Muscle layer of duodenum (tissue), 2 donors: ENCODE results near the gene ZFHX3.
"Not testable (repeated sequence)": the region's sequence is repeated elsewhere in the genome, so short reads cannot be mapped to it uniquely, and the experiment has no call there.

ENCODE experiments used
- H3K27ac ChIP-seq: one replicate; pipeline ENCODE4 v1.7.0; 2013; ENCODE audit warnings: mild to moderate bottlenecking, low read length
- H3K27me3 ChIP-seq: one replicate; pipeline ENCODE4 v1.7.0; 2013; ENCODE audit warnings: low read depth, mild to moderate bottlenecking, control low read depth, low read length
- H3K36me3 ChIP-seq, 2 donors: one replicate each; pipeline ENCODE4 v1.7.0; 2013; ENCODE audit warnings: low read length in 2 of 2, control low read depth in 1 of 2, mild to moderate bottlenecking in 1 of 2; ENCODE audit not compliant: insufficient read depth in 2 of 2, control insufficient read depth in 1 of 2
- H3K4me1 ChIP-seq, 2 donors: one replicate each; pipeline ENCODE4 v1.7.0; 2013; ENCODE audit warnings: low read length in 2 of 2, mild to moderate bottlenecking in 2 of 2, control low read depth in 1 of 2, moderate library complexity in 1 of 2; ENCODE audit not compliant: insufficient read depth in 2 of 2, control insufficient read depth in 1 of 2
- H3K4me3 ChIP-seq, 2 donors: one replicate each; pipeline ENCODE4 v1.7.0; 2013; ENCODE audit warnings: low read length in 2 of 2, low read depth in 1 of 2, mild to moderate bottlenecking in 1 of 2
- H3K9me3 ChIP-seq, 2 donors: one replicate each; pipeline ENCODE4 v1.7.0; 2013; ENCODE audit warnings: low read length in 2 of 2, control low read depth in 1 of 2, mild to moderate bottlenecking in 1 of 2; ENCODE audit not compliant: control insufficient read depth in 1 of 2
- donor health status: healthy.

ZFHX3 gene

DNA sequence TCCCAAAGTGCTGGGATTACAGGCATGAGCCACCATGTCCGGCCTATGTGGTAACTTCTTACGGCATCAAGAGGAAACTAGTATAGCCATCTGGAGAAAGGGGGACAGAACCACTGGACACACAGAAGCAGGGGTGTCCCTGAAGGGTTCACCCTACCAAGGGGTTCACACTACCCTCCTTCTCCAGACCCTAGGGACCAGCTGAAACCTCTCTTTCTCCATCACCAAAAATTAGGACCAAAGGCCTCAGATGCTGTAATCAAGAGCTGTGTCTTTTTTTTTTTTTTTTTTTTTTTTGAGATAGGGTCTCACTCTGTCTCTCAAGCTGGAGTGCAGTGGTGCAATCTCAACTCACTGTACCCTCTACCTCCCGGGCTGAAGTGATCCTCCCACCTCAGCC is 33.2 kb downstream of the ZFHX3 start:
- Histone ChIP-seq H3K27ac (no peak overlapping the region), H3K4me1 (peaks cover 0 to 11% of the 10 kb centered on the region in 2 donors)

GRCh38 chr16:73013974-73014373 is 34.0 kb downstream of the ZFHX3 start:
- Histone ChIP-seq H3K4me1 (peaks cover 0 to 8% of the 10 kb centered on the region in 2 donors), H3K27ac (no peak overlapping the region), H3K9me3 (no peaks in the 10 kb centered on the region), H3K4me3 (no peak overlapping the region), H3K36me3 (no peaks in the 10 kb centered on the region), H3K27me3 (no peaks in the 10 kb centered on the region)

More for the DNA sequence above, 33.2 kb downstream of the ZFHX3 start:
- Histone ChIP-seq H3K27me3 (no peaks in the 10 kb centered on the region), H3K4me3 (no peak overlapping the region), H3K36me3 (no peaks in the 10 kb centered on the region), H3K9me3 (no peaks in the 10 kb centered on the region)

- Histone ChIP-seq H3K4me1 (peaks cover 0 to 8% of the 10 kb centered on the region in 2 donors), H3K27ac (no peak overlapping the region)
These were observed 35.6 kb downstream of the ZFHX3 start for GRCh38 chr16:73012341-73012740.

DNA sequence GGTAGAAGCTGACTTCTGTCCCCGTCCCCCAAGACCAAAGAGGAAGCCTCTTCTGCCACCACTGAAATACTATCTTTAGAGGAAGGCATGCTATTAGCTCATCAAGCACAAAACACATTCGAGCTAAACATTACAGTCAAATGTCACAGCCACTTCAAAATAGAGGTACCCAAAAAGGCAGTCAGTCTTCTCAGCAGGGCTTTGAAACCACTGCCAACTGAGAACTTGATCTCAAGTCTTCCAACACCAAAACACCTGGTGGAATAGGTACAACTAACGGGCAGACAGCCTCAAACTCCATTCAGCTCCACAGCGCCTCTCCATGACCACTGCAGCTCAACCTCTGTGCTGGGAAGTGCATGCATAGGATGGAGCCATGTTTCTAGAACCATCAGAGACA is 36.0 kb downstream of the ZFHX3 start:
- peaks cover 0 to 8% of the 10 kb centered on the region in 2 donors for H3K4me1 ChIP-seq
- H3K27me3 ChIP-seq: no peaks in the 10 kb centered on the region
- H3K4me3 ChIP-seq: no peak overlapping the region
- no peaks in the 10 kb centered on the region for H3K36me3 ChIP-seq
- H3K9me3 ChIP-seq: no peaks in the 10 kb centered on the region
- H3K27ac ChIP-seq: no peak overlapping the region

More at GRCh38 chr16:73012341-73012740, 35.6 kb downstream of the ZFHX3 start:
- no peaks in the 10 kb centered on the region for H3K9me3 ChIP-seq
- no peaks in the 10 kb centered on the region for H3K27me3 ChIP-seq
- H3K4me3 ChIP-seq: no peak overlapping the region
- no peaks in the 10 kb centered on the region for H3K36me3 ChIP-seq

DNA sequence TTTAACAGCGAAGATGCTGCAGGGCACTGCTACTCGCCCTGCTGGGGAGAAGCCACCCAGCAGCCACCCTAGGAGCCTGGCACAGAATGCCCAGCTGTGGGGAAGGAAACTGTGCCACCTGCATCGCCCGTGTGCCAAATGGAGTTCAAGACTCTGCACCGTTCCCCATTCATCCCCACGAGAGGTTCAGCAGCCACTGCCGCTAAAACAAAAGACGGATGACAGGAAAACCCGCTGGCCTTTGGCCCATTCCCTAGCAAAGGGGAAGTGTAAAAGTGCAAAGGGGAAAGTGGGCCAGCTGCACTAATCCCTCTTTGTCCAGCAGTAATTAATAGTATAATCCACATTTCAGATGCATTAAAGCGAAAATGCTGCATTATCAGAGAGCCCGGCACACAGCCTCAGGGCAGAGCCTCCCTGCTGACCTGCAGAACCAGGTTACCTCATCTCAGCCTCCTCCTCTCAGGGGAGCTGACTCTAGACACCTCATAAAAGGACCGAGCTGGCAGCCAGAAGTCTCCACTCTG is 37.7 kb downstream of the ZFHX3 start:
- H3K27ac ChIP-seq: no peak overlapping the region
- H3K4me3 ChIP-seq: no peak overlapping the region
- peaks cover 0 to 8% of the 10 kb centered on the region in 2 donors for H3K4me1 ChIP-seq
- no peaks in the 10 kb centered on the region for H3K9me3 ChIP-seq
- no peaks in the 10 kb centered on the region for H3K36me3 ChIP-seq
- no peaks in the 10 kb centered on the region for H3K27me3 ChIP-seq

DNA sequence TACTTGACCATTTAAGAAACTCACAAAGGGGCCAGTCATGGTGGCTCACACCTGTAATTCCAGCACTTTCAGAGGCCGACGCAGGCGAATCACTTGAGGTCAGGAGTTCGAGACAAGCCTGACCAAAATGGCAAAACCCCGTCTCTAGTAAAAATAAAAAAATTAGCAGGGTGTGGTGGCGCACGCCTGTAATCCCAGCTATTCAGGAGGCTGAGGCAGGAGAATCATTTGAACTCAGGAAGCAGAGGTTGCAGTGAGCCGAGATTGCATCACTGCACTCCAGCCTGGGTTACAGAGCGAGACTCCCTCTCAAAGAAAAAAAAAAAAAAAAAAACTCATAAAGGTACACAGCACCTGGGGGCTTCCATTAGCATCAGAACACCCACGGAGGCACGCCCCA is 38.2 kb downstream of the ZFHX3 start:
- not testable (repeated sequence) for H3K9me3 ChIP-seq, H3K36me3 ChIP-seq, H3K27me3 ChIP-seq, H3K27ac ChIP-seq, H3K4me3 ChIP-seq, H3K4me1 ChIP-seq

DNA sequence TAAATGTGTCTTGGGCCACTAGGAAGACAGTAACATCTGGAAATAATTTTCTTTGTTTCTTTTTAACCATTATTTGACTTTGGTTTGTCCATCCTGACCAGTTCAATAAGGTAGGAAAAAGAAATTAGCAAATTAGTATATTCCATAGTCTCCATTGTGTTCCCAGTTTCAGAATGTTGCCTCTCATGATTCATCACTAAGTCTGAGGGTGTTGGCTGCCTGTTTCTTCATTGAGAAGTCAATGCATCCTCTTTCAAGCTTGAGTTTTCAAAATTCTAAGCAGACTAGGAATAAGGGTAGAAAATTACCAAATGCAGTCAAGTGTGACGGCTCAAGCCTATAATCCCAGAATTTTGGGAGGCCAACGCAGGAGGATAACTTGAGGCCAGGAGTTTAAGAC is 41.9 kb downstream of the ZFHX3 start:
- H3K27me3 ChIP-seq: no peaks in the 10 kb centered on the region
- H3K36me3 ChIP-seq: peaks cover 0 to 3% of the 10 kb centered on the region in 2 donors
- no peak overlapping the region for H3K27ac ChIP-seq
- no peak overlapping the region for H3K4me3 ChIP-seq
- no peaks in the 10 kb centered on the region for H3K9me3 ChIP-seq
- peaks cover 0 to 8% of the 10 kb centered on the region in 2 donors for H3K4me1 ChIP-seq

GRCh38 chr16:73002866-73003265 is 45.1 kb downstream of the ZFHX3 start:
- Histone ChIP-seq H3K27me3 (no peaks in the 10 kb centered on the region), H3K4me3 (no peak overlapping the region), H3K27ac (no peak overlapping the region), H3K9me3 (no peaks in the 10 kb centered on the region), H3K4me1 (no peaks in the 10 kb centered on the region), H3K36me3 (peaks cover 0 to 6% of the 10 kb centered on the region in 2 donors)

DNA sequence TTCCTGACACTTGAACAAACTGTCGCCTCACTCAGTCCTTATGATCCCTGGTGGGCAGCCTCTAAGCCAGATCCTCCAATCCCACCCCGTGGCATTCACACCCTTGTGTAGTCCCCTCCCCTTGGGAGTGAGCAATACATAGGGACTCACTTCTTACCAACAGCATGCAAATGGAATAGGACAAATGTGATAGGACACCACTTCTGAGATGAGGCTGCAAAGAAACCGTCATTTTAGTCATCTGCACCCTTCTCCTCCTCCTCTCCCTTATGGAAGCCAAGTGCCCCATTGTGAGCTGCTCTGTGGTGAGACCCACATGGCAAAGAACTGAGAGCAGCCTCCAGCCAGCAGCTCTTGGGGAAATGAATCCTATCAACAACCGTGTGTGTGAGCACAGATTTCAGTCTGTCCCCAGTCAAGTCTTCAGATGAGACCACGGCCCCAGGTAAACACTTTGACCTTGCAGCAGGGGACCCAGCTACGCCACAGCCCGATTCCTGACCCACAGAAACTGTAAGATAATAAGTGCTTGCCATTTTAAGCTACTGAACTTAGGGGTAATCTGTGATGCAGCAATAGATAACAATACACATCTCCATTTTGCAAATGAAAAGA is 46.9 kb downstream of the ZFHX3 start:
- H3K27me3 ChIP-seq: no peaks in the 10 kb centered on the region
- no peak overlapping the region for H3K4me3 ChIP-seq
- peak overlapping the region; percentile 28 for H3K27ac ChIP-seq
- no peaks in the 10 kb centered on the region for H3K9me3 ChIP-seq
- peaks cover 6 to 7% of the 10 kb centered on the region in 2 donors for H3K4me1 ChIP-seq
- peaks cover 0 to 6% of the 10 kb centered on the region in 2 donors for H3K36me3 ChIP-seq

GRCh38 chr16:73000020-73000906 is 47.7 kb downstream of the ZFHX3 start:
- H3K4me3 ChIP-seq: no peak overlapping the region
- H3K9me3 ChIP-seq: no peaks in the 10 kb centered on the region
- peaks cover 6 to 7% of the 10 kb centered on the region in 2 donors for H3K4me1 ChIP-seq
- peaks cover 0 to 6% of the 10 kb centered on the region in 2 donors for H3K36me3 ChIP-seq
- peak overlapping the region; percentile 28 for H3K27ac ChIP-seq
- H3K27me3 ChIP-seq: no peaks in the 10 kb centered on the region

DNA sequence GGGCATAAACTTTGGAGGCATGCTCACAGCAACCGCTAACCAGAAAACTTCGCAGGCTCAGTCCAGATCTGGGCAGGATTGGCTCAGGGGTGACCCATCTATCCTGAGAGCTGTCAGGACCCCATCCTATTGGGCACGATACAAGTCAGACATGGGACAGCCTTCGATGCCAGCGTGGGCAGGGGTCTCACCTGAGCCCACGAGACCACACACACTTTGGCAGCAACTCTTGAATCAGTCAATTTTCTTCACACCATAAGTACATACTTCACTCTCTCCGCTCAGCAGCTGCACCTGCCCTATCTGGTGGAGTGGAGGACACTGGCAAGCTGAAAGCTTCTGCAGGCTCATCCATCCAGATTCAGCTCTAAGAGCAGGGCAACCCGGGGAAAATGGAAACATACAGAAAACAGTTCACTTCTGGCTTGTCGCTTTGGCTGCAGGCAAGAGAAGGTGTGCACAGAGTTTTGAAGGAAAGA is 48.3 kb downstream of the ZFHX3 start:
- Histone ChIP-seq H3K36me3 (peaks cover 0 to 6% of the 10 kb centered on the region in 2 donors), H3K4me1 (peaks cover 6 to 7% of the 10 kb centered on the region in 2 donors), H3K9me3 (no peaks in the 10 kb centered on the region), H3K27ac (no peak overlapping the region), H3K4me3 (no peak overlapping the region), H3K27me3 (no peaks in the 10 kb centered on the region)
